HG02759 (cell line): ENCODE results near the gene RNU1-3.
"Not testable (repeated sequence)": the region's sequence is repeated elsewhere in the genome, so short reads cannot be mapped to it uniquely, and the experiment has no call there.

Source experiments
- ATAC-seq: cut with Tn5 transposase; IDR thresholded peaks from one replicate; pipeline ENCODE4 v1.9.1; 2021; ENCODE audit warnings: mild to moderate bottlenecking, moderate library complexity; ENCODE audit not compliant: unreplicated experiment

The RNU1-3 gene

DNA sequence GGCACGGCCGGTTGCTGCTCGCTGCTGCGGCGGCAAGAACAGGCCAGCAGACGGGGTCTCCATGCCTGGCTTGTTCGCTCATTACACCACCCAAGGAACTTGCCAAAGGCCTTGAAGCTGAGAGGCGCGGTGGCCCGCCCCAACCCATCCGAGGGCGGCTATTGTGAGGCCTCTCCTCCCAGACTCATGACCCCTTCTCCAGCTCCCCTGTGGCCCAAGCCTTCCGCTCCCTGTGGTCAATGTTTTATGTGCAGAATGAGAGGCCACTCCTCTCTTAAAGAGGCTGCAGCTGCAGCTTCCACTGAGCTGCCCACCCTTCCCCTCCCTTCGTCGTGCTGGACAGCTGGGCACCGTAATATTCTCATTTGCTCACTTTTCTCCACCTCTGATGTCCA is 27.6 kb upstream of the RNU1-3 start:
- not testable (repeated sequence) for ATAC-seq

DNA sequence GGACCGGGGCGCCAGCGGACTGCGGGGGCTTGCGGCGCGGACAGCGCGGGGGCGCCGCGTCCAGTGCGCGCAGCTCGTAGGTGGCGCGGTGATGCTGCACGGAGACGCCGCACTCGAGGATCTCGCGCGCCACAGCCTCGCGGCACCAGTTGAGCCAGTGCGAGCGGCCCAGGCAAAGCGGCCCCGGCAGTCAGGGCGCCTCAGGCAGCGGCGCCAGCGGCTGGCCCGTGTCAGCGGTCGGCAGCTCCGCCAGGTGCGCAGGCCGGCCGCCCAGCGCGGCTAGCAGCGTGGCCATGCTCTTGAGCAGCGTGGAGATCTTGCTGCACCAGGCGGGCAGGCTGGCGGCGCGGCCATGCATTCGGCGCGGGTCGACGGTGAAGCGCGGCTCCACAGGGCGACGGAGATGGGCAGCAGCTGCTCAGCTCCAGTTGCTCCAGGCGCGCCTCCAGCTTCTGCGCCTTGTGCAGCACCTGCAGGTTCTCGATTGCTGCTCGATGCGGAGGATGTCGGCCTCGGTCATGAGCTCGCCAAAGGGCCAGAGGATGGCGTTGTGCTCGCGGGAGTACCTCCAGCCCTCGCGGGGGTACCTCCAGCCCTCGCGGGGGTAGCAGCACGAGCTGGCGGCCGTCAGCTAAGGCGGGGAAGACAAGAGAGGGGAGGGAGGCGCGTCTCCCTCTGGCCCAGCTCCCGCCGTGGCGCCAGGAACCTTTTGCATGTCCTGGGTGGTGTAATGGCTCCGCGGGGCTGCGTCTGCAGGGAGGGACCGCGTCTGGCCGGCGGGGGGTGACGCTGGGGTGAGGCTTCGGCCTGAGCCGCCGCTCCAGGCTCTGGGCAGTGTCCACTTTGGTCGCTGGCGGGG is 26.9 kb upstream of the RNU1-3 start:
- not testable (repeated sequence) for ATAC-seq

DNA sequence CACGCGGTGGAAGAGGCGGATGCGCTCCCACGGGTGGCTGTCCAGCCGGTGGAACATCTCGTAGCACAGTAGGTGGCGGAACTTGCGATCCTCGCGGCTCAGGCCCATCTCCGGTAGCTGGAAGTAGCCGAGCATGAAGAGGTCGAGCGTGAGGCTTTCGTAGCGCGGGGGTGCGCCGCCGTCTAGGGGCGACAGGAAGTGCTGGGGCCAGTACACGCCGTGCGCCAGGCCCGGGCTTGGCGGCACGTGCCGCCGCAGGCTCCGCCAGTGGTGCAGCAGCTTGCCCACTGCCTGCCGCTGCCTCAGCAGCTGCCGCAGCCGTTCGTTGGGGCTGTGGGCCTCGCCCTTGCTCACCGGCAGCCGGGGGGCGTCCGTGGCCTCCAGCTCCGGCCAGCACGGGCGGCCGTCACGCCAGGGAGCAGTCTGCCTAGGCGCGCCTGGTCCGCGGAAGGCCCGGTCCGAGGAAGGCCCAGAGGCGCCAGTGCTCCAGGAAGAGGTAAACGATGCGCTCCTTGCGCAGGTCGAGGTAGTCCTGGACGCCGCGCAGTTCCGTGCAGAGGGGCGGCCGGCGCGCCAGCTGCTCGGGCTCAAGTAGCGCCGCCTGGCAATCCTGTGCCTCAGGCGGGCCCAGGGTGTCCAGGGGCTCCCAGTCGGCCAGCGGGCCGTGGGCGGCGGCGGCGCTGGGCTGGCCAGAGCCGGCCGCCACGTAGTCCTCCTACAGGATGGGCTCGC is 26.1 kb upstream of the RNU1-3 start:
- not testable (repeated sequence) for ATAC-seq

DNA sequence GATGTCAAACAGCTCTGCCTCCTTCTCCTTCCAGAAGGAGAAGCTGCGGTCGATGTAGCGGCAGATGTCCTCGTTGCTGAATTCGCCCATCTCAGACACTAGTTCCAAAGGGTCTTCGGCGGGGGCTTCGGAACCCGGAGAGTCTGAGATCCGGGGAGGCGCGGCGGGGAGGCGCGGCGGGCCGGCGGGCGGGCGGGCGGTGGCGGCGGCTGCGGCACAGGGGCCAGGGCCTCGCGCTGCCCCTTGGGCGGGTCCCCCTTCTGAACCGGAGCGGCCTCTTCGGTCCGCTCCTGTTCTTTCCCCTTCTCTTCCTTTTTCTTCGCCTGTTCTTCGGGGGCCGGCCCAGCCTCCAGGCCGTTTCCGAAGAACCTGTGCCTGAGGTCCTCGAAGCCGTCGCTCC is 25.5 kb upstream of the RNU1-3 start:
- not testable (repeated sequence) for ATAC-seq

DNA sequence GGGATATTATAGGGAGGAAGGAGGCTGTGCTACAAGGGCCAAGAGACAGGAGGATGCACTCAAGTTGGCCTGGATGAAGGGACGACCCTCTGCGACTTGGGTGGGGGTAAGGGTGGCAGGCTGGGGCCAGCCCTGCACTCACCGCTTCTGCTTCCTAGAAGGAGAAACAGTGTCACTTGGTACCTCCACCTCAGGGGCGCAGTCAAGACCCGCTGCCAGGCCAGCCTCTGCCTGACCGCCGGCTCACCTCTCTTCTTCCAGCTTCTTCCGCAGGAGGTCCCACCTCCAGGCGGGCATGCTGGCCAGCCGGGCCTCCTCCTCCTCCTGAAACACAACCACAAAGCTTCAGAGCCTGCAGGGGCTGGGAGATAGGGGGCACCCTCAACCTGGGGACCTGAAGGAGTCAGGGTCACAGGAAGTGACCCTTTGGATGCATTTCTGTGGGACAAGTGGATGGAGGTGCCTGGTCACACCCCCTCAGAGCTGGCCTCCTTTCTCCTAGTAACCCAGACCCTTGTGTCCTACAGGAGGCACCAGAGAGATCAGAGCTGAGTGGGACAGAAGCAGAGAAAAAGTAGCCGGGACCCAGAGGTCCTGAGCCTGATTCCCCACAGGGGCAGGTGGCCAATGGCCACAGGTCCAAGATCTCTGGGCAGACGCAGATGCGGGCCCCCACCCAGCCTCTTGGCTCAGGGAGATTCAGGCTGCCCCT is 24.4 kb upstream of the RNU1-3 start:
- not testable (repeated sequence) for ATAC-seq

DNA sequence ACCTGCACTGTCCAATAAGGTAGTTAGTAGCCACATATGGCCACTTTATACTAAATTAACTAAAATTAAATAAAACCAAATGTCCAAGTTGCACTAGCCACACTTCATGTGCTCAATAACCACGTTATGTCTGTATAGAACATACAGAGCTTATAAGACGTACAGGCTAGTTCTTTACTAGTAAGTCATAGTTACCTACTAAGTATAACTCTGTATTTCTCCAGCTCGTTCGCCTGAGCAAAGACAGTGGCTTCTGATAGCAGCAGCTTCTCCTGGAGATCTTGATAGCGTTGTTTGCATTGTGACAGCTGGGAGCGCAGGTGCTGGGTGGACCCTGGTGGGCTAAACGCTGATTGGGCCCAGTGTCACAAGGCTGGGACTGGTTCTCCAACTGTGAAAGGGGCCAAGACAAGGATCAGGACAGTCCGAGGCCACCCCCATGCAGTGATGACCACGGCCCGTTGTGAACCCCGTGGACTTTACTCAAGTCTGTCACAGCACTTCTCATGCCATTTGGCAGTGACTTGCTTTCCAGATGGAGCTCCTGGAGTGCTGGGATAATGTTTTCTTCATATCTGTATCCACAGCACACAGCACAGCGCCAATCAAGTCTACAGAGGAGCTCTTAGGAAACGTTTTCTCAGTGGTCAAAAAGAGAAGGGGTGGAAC is 20.5 kb upstream of the RNU1-3 start:
- ATAC-seq = not testable (repeated sequence)

DNA sequence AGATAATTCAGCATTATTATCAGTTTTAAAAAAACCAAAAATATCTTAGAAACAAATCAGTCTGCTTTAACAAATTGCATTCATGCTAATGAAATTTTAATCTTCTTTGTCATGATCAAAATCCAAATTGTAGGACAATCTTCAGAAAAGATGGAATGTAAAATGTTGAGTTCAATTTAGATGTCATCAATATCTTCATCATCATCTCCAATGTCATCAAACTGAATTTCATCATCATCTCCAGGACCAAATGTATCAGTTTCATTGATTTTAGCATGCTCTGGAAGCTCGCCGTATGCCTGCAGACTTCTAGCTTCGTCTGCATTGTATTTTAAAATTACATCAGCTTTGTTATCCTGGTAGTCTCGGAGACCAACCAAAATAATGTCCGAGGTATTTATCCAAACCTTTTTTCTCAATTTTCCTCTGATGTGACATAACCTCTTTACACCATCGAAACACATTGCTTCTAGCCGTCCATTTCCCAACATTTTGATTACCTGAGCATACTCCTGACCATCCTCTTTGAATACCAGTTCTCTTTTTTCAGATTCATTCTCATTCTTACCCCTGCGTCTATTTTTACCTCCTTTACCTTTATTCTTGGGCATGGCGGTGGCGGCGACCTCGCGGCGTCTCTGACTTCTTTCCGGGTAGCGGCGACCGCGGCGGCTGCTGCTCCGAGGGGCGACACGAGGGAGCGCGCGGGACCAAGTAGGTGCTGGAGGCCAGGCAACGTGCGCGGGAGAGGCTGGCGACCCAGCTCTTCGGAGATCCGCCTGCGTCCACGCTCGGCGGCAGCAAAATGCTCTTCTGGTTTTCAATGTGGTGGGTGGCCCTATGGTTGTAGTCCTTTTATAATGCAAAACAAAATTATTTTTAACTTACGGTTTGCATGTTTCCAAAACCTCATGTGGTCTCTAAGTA is 19.0 kb upstream of the RNU1-3 start:
- ATAC-seq = not testable (repeated sequence)

DNA sequence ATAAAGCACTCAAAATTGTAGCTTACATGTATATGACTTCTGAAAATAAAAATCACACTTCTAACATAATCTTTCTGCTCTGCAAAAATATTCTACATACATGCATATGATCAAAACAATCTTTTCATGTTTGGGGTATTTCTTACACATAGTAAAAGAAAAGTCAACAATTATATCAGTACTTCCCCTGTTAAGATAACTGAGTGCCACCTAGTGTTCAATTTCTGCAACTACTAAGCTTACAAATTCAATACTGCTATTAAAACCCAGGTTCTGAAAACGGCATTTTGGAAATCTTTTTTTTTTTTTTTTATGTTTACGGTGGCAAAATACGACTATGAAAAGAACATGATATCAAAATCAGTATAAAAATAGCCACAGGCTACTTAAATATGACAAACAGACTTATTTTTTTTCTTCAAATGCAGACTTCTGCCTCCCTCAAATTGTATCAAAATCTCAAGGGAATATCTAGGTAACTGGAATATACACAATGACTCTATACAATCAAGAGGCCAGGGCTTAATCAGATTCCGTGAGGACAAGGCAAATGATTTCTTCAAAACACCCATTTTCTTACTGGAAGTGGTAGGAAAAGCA is 18.1 kb upstream of the RNU1-3 start:
- ATAC-seq = not testable (repeated sequence)

DNA sequence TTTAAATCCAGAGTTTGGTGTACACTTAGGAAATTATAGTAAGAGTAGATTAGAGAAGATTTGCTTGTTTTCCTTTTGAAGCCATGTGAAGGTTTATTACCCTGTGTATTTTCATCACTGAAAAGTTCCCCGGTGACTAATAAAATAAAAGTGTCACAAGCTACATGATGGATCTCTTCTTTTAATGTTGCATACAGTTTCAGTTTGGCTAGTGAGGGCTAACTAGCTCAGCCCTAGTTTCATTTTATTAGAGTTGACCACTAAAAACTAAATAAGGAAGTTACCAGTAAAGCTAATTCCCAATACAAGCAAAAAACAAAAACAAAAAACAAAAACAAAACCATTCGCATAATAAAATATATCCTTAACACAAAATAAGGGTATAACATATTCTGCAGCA is 17.4 kb upstream of the RNU1-3 start:
- not testable (repeated sequence) for ATAC-seq

DNA sequence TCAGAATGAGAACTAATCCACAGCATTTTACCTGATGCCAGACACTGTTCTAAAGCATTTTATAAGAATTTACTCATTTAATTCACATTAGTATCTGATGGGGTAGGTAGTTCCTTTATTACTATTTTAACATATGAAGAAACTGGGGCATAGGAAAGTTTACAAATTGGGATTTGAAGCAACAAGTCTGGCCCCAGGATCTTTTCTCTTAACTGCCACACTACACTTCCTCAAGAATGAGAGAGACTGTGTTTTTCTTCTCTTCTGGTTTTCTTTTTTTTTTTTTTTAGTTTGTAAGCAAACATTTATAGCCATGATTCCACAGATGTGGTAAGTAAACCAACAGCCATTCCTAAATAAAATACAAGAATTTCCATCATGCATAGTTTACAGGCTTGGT is 16.1 kb upstream of the RNU1-3 start:
- ATAC-seq = not testable (repeated sequence)

DNA sequence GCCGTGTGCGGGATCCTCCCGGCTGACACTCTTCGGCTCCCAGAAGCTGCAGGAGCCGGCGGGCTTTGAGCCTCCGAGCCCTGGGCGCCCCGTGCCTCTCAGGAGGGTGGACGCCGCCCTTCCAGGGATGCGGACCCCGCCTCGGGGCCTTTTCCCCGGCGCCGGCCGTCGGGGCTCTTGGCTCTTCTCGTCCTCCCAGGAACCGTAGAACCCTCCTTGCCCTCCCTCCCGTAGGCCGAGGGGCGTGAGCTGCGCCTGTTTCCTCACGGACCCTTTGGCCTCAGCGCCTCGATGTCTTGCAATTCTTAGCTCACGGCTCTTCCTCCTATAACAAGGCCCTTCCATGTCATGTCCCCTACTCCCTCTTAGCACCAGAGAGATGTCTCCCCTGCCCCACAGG is 13.6 kb upstream of the RNU1-3 start:
- not testable (repeated sequence) for ATAC-seq

DNA sequence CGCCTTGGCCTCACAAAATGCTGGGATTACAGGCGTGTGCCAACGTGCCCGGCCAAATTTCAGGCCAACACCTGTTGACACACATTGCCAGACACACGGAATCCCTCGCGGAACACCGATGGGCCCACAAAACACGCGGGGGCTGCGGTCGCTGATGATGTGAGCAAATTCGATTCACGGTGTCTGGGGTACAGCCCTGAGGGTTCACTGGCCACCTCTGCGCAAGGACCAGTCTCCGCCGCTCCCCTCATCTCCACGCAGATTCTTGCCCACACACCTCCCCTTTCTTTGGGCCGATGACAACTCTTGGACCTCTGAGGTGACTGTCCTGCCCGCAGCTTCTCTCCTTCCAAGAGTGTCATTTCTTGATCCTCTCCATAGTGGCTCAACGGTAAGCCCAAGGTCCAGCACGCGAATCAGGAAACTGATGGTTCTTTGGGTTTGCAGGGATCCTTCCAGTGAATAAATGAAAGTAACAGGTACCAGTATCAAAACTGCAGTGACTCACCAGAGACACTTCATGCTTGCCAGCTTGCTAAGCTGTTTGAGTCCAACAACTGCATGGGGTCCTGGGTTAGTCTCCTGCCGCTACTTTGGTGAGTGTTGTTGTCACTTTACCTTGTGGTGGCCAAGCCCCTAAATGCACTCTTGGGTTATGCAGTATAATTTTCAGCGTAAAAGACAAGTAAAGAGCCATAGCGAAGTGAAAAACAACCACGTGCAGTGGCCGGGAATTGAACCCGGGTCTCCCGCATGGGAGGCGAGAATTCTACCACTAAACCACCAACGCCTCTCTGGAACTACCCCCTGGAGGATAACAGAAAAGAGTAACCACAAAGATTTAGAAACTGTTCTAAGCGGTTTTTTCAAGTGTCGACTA is 11.0 kb upstream of the RNU1-3 start:
- ATAC-seq = no peak

DNA sequence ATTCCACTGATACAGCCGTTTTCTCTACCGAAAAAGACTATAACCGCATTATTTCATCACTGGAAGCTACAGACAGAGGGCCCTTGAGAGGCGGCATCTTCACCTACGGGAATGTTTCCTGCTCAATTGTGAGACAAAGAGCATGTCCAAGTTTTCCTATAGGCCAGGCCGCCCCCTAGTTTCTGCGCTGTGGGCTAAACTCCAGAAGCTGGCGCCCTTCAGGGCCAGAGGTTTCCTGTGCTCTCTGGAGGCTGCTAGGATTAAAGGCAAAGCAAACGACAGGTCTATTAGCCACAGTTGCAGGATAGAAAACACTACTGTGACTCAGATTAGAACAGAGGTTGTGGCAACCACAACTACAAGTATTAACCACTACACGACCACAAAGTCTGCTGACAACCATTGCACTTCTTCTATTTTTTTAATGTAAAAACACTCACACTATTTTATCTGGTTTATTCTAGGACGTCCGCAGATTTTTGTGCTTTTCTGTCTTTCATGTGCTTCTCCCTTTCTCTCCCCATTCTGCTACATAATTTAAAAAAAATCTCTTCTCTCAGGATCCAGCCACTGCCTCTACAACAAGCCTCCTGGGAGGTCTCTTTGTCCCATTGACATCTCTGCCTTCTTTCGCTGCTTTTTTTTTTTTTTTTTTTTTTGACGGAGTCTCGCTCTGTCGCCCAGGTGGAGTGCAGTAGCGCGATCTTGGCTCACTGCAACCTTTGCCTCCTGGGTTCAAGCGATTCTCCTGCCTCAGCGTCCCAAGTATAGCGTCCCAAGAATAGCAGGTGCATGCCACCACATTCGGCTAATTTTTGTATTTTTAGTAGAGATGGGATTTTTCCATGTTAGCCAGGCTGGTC is 10.1 kb upstream of the RNU1-3 start:
- not testable (repeated sequence) for ATAC-seq

DNA sequence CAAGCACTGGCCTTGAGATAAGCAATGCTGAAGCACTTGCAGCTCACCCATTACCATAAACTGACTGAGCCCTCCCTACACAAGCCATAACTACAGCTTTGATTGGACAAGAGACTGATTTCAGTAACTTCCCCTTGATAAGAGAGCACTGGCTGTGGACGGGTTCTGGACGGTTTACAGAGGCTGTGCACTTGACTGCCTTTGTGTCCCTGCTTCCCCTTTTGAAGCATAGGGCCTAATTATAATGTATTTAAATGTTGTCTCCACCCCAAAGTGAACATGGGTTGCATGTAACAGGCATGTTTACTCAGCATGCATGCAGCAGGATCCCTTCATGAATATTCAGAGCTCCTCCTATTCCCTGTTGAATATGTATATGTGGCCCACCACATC is 8.4 kb upstream of the RNU1-3 start:
- not testable (repeated sequence) for ATAC-seq

DNA sequence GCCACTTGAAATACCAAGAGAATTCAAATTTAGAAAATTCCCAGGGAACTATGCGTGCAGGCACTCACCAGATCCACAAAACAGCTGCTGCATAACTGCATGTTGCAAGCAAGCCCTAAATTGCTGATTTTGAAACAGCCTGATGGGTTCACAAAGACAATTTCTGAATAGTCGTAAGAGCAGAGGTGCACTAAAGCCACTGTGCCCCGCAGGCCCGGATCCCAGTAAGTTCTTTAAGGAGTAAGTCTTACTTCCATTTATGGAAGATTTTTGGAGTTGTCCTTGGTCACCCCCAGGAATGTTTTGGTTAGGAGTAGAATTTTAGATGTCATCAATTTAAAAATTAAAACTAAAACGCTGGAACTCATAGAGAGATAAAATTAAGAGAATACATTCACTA is 7.2 kb upstream of the RNU1-3 start:
- ATAC-seq = not testable (repeated sequence)

DNA sequence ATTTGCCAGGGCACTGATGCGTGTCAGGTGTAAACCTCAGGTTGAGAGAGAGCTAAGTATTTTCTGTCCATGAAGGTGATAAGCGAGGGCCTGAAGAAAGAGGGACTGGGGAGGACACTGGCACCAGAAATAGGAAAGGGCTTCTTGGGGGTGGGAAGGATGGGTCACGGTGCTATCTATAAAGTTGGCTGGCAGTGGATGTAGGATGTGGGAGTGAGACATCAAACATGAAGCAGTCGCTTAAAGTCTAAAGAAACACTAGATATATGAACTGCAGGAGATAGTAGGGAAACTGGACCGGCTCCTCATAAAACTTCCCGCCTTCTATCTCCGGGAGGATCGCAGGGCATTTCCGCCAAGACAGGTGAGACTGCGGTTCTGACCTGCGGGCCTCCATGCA is 912 bp downstream of the RNU1-3 start:
- ATAC-seq = not testable (repeated sequence)

DNA sequence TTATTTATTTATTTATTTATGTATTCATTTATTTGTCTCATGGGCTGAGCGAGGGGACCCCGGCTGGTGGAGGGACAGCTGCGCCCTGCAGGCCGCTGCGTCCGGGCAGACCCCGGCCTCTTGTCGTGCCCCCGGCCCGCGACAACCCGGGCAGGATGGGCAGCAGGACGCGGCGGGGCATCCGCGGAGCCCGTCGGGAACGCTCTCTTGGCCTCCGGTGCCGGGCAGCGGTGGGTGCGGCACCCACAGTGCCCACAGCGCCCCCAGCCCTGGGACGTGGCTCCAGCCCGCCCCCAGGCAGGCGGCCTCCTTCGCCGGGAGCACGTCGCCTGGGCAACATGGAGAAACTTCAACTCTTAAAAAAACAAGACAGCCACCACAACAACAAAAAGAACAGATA is 8.5 kb downstream of the RNU1-3 start:
- not testable (repeated sequence) for ATAC-seq
